Eye (tissue), 1 donor: ENCODE data around the gene SLC11A2.
A peak's percentile ranks its signal among the peaks of the same experiment; 100 is the strongest.
"Not testable (repeated sequence)": the region's sequence is repeated elsewhere in the genome, so short reads cannot be mapped to it uniquely, and the experiment has no call there.

Experiments used
- DNase-seq: peaks from one replicate; pipeline ENCODE4 v3.0.0-alpha.2; 2015

The SLC11A2 gene

DNA sequence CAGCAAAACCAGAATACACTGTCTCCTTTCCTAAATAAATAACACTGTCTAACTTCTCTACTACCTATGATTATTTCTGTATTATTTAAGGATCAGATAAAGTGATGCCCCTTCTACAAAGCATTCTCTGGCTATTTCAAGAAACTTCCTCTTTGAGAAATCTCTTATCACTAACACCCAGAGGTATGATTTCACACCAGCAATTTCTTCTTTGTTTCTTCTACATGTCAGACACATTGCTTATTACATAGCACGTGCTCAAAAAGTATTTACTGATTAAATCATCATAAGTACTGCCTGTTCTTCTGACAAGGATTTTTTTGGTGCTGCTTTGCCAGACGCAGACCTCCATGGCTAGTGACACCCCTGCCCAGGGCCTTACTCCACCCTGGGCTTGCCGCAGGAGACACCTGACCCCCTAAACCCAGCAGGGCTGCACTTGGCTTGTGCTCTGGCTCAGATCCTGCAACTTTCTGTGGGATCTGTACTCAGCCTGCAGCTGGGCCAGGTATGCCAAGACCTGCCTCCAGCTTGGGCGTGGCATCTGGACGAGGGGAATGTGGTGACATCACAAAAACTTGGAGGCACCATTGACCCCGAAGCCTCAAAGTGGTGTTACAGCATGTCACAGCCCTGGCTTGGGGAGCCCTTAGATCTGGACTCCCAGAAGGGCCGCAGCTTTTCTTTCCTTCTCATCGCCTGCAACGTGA lies 89.2 kb downstream of the SLC11A2 start:
- DNase-seq: no peak

DNA sequence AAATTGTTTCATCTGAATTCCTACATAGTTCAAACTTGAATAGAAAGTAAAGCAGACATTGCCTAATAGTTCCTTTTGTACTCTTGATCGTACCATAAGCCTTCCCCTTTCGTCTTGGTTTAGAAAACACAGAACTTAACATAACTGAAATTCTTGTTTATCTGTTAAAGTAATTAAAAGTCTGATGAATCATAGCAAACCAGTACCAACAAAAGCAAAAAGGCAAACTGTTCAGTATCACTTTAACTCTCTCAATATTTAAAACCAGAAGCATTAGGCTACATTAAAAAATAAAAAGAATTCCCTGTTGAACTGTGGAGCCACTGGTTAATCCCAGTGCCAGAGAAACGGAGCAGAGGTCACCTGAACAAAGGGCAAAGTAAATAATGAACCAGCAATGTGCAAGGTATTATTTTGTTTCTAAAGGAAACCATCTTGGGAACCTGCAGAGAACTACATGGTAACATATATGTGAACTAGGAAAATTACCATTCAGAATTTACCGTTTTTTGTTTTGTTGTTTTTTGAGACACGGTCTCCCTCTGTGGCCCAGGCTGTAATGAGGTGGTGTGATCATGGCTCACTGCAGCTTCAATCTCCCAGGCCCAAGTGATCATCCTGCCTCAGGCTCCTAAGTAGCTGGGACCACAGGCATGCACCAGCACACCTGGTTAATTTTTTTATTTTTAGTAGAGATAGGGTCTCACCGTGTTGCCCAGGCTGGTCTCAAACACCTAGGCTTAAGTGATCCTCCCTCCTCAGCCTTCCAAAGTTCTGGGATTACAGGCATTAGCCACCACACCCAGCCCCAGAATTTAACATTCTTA lies 91.0 kb downstream of the SLC11A2 start:
- DNase-seq: no peak

DNA sequence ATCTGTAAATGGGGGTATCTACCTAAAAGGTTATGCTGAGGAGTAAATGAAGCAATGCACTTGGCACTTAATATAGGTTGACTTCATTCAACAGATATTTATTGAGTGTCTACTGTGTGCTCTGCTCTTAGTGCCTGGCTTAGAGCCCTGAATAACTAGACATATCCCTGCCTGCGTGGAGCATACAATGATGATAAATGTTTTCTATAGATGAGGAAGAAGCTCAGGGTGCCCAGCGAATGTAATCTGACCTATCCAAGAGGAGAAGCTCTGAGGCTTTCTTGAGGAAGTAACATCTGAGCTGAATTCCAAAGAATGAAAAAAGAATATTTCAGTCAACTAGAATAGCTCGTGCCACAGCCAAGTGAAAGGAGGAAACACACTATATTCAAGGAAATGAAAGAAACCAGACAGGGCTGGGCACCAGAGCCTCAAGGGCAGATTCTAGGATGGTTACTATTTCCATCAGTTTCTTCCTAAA lies 91.8 kb downstream of the SLC11A2 start:
- DNase-seq: no peak

DNA sequence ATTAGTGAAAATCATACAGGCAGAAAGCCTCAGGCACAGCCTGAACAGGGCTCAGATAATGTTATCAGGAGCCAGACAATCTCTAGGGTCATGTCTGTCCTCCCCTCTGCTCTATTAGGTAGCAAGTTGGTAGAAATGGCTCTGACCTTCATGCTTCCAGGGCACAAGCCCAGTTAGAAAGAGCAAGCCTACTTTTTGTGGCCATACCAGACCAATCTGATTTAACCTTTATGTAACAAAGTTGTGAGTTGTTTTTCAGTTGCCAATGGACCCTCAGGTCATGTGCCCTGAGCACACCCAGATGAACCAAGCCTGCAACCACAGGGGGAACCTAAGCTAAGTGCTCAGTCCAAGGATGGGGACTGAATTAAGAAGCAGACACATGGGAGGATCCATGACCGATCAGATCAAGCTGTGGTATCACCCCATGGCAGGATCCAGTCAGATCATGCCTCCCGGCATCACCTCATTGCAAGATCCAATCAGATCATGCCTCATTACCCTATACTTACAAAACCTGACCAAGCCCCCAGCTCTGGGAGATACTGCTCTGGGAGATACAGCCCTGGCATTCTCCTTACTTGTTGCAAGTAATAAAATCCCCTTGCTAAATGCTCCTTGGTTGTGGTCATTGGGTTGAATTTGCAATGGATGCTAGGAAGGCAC lies 92.6 kb downstream of the SLC11A2 start:
- DNase-seq: peak; percentile 22

DNA sequence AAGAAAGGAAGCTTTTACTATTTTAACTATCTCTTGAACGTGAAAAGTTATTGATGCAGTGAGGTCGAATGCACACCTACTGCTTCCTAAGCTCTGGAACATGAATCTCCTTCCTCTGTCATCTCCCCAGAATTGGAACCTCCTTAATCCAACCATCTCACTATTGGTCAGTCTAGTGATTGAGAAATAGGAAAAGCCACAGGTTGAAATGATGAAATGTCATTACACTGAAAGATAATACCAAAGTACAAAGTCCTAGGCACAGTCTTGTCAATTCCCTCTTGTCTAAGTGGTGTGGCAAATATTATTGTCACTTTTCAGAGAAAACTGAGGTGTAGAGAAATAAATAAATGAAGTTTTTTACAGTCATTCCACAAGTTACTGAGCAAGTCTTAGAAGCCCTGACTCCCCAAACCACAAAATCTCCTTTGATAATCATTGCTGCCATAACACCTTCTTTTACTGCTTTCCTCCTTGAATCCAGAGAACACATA lies 93.3 kb downstream of the SLC11A2 start:
- no peak for DNase-seq

DNA sequence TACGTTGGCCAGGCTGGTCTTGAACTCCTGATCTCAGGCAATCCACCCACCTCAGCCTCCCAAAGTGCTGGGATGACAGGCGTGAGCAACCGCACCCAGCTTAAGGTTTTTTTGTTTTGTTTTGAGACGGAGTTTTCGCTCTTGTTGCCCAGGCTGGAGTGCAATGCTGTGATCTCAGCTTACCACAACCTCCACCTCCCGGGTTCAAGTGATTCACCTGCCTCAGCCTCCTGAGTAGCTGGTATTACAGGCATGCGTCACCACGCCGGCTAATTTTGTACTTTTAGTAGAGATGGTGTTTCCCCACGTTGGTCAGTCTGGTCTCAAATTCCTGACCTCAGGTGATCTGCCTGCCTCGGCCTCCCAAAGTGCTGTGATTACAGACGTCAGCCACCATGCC lies 95.7 kb downstream of the SLC11A2 start:
- DNase-seq: not testable (repeated sequence)

DNA sequence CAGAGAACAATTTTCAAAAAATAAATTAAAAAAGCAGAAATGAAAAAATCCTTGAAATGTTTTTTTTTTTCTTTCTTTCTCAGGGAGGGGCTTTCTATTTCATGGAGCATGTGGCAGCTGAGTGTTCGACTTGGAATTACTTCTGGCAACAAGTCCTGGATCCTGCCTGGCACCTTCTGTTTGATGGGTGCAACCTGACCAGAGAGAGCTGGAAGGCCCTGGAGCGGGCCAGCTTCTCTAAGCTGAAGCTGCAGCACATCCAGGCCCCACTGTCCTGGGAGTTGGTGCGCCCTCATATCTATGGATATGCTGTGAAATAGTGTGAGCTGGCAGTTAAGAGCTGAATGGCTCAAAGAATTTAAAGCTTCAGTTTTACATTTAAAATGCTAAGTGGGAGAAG lies 96.4 kb downstream of the SLC11A2 start:
- DNase-seq: no peak
